Measurements from ENCODE around the gene RPL36AL. TPM values are rescaled to one million over a fixed set of nuclear protein-coding genes. Genes with fewer than 3 reads are reported as not detected.

RPL36AL gene
- total and polyA plus RNA-seq, 10 of the 15 experiments (the other 5 are each of a cell fraction or from before 2014, with no cell fraction given): 222 to 1,379 (median 545) TPM

DNA sequence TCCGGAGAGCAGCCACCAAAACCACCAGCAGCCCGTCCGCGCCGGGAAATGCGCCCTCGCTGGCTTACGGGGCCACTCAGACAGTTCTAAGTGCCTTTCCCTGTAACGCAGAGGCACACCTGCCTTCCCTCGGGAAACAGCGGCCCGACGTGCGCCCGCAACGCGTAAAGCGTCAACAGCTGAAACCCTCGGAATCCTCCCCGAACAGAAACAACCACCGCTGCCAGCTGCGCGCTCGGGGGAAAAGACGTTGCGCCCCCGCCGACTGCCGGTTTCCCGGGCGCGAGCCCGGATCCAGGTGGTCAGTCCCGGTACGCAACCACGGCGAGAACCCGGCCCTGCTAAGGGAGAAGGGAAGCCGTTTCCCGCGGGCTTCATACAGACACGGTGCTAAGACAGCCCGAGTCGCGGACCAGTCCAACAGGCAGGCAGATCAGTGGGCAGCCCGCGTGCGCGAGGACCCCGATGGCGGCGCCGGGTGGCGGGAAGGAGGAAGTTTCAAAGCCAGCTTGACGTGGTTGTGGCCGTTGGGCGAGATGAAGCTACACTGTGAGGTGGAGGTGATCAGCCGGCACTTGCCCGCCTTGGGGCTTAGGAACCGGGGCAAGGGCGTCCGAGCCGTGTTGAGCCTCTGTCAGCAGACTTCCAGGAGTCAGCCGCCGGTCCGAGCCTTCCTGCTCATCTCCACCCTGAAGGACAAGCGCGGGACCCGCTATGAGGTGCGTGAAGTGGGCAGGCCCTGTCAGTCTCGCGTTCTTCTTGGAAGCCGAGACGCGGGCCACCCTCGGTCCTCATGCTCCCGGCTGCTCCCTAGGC, 21.7 kb downstream of the RPL36AL start, which contains the start of gene LRR1 (continued):
- TF ChIP-seq, protein P1, sequence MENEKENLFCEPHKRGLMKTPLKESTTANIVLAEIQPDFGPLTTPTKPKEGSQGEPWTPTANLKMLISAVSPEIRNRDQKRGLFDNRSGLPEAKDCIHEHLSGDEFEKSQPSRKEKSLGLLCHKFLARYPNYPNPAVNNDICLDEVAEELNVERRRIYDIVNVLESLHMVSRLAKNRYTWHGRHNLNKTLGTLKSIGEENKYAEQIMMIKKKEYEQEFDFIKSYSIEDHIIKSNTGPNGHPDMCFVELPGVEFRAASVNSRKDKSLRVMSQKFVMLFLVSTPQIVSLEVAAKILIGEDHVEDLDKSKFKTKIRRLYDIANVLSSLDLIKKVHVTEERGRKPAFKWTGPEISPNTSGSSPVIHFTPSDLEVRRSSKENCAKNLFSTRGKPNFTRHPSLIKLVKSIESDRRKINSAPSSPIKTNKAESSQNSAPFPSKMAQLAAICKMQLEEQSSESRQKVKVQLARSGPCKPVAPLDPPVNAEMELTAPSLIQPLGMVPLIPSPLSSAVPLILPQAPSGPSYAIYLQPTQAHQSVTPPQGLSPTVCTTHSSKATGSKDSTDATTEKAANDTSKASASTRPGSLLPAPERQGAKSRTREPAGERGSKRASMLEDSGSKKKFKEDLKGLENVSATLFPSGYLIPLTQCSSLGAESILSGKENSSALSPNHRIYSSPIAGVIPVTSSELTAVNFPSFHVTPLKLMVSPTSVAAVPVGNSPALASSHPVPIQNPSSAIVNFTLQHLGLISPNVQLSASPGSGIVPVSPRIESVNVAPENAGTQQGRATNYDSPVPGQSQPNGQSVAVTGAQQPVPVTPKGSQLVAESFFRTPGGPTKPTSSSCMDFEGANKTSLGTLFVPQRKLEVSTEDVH (IDR thresholded peaks at IDR 0.05; ENCODE audit: low read depth, partially characterized antibody): peak; percentile 80
- TF ChIP-seq, protein P2, sequence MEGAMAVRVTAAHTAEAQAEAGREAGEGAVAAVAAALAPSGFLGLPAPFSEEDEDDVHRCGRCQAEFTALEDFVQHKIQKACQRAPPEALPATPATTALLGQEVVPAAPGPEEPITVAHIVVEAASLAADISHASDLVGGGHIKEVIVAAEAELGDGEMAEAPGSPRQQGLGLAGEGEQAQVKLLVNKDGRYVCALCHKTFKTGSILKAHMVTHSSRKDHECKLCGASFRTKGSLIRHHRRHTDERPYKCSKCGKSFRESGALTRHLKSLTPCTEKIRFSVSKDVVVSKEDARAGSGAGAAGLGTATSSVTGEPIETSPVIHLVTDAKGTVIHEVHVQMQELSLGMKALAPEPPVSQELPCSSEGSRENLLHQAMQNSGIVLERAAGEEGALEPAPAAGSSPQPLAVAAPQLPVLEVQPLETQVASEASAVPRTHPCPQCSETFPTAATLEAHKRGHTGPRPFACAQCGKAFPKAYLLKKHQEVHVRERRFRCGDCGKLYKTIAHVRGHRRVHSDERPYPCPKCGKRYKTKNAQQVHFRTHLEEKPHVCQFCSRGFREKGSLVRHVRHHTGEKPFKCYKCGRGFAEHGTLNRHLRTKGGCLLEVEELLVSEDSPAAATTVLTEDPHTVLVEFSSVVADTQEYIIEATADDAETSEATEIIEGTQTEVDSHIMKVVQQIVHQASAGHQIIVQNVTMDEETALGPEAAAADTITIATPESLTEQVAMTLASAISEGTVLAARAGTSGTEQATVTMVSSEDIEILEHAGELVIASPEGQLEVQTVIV (IDR thresholded peaks at IDR 0.05; ENCODE audit: borderline replicate concordance, partially characterized antibody): peak; percentile 69
- TF ChIP-seq ZNF384 (IDR thresholded peaks at IDR 0.05; ENCODE audit: borderline replicate concordance, low read depth, low read length): no peak
- no peak for TF ChIP-seq RAD21 (IDR thresholded peaks at IDR 0.05; ENCODE audit: insufficient read depth, low read depth, low read length)
- TF ChIP-seq NFXL1 (IDR thresholded peaks at IDR 0.05; ENCODE audit: borderline replicate concordance): no peak
- peak; percentile 95 for TF ChIP-seq TAF1 (IDR thresholded peaks at IDR 0.05; ENCODE audit: borderline replicate concordance, low read depth, low read length)
- no peak for TF ChIP-seq WRNIP1 (IDR thresholded peaks at IDR 0.05; ENCODE audit: borderline replicate concordance, low read depth, low read length)
- no peak for TF ChIP-seq HDAC6 (IDR thresholded peaks at IDR 0.05; ENCODE audit: unreplicated experiment)
- no peak for TF ChIP-seq CBX3 (IDR thresholded peaks at IDR 0.05; ENCODE audit: borderline replicate concordance, low read depth)
- TF ChIP-seq SPI1 (IDR thresholded peaks at IDR 0.05; ENCODE audit: borderline replicate concordance, insufficient read depth, low read depth, low read length): no peak
- TF ChIP-seq RFX5 (IDR thresholded peaks at IDR 0.05; ENCODE audit: low read depth, low read length): no peak
- TF ChIP-seq POU2F2 (IDR thresholded peaks at IDR 0.05; ENCODE audit: borderline replicate concordance, low read depth, low read length): peak; percentile 44; the same call in 2 of the 3 replicates
